GM18508 (cell line): ENCODE measurements around the gene NRG4.
"Not testable (repeated sequence)": the region's sequence is repeated elsewhere in the genome, so short reads cannot be mapped to it uniquely, and the experiment has no call there.

Source experiments
- ATAC-seq: cut with Tn5 transposase; IDR thresholded peaks from one replicate; pipeline ENCODE4 v1.9.1; 2021; ENCODE audit warnings: moderate number of reproducible peaks; ENCODE audit not compliant: insufficient read depth, unreplicated experiment

Gene NRG4

GRCh38 chr15:75929799-75930565 lies 82.2 kb downstream of the NRG4 start:
- no peak for ATAC-seq

DNA sequence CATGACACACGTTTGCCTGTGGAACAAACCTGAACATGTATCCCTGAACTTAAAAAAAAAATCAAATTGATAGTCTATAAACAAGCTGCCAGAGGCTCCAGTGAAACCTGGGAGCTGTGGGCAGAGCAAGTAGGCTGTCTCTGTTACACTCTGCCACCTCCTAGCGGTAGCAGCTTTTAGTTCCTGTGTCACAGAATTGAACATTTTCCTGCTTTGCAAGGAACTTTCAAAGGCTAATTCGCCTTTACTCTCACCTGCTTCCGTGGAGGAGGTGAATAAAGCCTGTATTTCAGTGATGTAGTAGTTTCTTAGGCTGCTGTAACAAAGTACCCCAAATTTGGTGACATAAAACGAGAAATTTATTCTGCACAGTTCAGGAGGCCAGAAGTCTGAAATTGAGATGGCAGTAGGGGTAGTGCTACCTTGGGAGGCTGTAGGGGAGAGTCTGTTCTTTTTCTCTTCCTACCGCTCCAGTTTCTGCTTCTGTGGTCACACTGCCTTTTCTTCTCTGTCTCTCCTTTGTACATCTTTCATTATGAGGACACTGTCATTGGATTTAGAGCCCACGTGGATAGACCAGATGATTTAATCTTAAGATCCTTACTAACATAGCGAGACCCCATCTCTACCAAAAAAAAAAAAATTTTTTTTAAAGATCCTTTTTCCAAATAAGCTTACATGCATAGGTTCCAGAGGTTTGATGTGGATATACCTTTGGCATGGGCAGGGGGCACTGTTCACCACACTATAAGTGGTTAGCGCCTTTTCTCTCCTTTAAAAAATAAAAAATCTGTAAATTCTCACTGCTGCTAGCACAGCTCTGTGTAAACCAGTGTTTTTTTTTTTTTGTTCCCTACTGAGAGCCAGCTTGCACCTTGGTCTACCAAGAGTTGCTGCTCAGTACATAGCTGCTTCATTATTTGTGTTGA lies 83.3 kb downstream of the NRG4 start:
- ATAC-seq = no peak

- ATAC-seq = no peak
These were observed 84.6 kb downstream of the NRG4 start for GRCh38 chr15:75927601-75928000.

DNA sequence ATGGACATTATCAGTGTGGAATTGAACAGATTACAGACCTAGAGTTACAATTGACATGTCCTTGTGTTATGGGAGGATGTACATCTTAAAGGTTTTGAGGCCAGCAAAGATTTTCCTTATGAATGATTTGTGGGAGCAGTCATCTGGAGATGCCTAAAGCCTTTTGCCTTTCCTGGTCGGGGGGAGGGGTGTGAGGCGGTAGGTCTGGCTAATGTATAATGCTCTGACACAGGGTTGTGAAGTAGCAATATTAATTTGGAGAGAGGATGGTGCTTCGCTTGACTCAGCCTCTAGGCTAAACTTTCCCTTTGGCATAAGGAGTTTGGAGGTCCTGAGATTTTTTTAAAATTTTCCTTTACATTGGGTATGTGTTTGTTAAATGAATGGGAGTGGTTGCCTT lies 85.3 kb downstream of the NRG4 start:
- ATAC-seq = no peak

GRCh38 chr15:75925440-75925839 lies 86.8 kb downstream of the NRG4 start:
- ATAC-seq = no peak

DNA sequence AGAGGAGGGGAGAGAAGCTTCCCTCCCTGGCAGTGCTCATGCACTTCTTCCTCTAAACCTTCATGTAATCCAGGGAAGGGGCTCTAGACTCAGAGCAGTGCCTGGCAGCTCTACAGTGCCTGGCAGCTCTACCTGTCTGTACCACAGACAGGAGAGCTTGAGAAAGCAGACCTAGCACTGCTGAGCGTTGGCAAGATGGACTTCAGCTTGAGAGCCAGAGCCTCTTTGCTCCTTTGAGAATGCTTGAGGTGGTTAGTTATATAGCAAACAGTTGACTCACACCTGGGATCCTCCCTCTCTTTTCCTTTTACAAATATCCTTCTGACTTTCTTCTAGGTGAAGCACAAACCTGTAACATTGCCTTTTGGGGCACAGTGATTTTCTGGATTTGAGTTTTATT lies 87.6 kb downstream of the NRG4 start:
- ATAC-seq = no peak

GRCh38 chr15:75923756-75924155 lies 88.5 kb downstream of the NRG4 start:
- no peak for ATAC-seq

GRCh38 chr15:75921732-75922703 lies 90.2 kb downstream of the NRG4 start:
- ATAC-seq = no peak

DNA sequence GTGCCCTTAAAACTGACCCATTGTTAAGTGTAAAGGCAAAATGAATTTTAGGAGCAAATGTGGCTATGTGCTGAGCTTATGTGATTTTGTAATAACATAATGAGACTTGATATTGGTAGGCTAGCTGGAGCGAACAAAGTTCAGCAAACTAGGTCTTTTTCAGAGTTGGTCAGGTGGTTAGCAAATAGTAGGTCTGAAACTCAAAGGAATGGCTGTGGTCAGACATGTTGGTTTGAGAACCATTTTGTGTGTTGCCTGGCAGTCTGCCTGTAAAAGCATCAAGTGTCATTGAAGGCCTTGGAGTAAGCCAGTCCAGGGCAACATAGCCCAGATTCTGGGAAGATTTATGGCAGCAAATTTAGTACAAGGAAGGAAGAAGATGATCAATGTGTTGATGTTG lies 92.1 kb downstream of the NRG4 start:
- ATAC-seq = no peak

- ATAC-seq = no peak
These were observed 94.1 kb downstream of the NRG4 start for GRCh38 chr15:75918135-75918534.

GRCh38 chr15:75916978-75917377 lies 95.2 kb downstream of the NRG4 start:
- no peak for ATAC-seq

DNA sequence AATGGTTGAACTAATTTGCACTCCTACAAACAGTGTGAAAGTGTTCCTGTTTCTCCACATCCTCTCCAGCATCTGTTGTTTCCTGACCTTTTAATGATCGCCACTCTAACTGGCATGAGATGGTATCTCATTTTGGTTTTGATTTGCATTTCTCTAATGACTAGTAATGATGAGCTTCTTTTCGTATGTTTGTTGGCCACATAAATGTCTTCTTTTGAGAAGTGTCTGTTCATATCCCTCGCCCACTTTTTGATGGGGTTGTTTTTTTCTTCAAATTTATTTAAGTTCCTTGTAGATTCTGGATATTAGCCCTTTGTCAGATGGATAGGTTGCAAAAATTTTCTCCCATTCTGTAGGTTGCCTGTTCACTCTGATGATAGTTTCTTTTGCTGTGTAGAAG lies 101.9 kb downstream of the NRG4 start:
- ATAC-seq = not testable (repeated sequence)

- ATAC-seq = no peak
These were observed 107.0 kb downstream of the NRG4 start for GRCh38 chr15:75905231-75905630.

- ATAC-seq = peak; percentile 77
These were observed 108.6 kb downstream of the NRG4 start, which contains the start of gene FBXO22 for GRCh38 chr15:75903331-75904239. Gene FBXO22, plus strand, starts transcription at chr15:75903878. Its CDS starts 86 bp downstream, at chr15:75903964.

- no peak for ATAC-seq
These were observed 110.1 kb downstream of the NRG4 start for GRCh38 chr15:75902129-75902557.

GRCh38 chr15:75900577-75900976 lies 111.6 kb downstream of the NRG4 start:
- ATAC-seq = no peak

DNA sequence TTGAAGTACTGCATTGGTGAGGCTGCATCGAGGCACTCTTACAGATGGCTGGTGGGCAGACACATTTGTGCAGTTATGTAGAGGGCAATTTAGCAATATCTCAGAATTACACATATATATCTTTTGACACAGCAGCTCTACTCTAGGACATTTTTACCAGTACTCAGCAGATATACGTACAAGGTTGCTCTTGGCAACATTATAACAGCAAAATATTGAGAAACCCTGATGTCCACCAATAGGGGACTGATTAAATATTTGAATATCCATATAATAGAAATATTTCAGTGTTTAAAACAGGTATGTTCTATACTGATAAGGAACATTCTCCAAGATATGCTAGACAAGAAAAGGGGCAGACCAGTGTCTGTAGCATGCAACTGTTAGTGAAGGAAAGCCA lies 116.5 kb downstream of the NRG4 start:
- ATAC-seq = no peak

- no peak for ATAC-seq
These were observed 120.3 kb downstream of the NRG4 start for GRCh38 chr15:75891895-75892294.
